HG03558 (cell line): Measurements from ENCODE around the gene ACTL8.

Experiments
- ATAC-seq: cut with Tn5 transposase; IDR thresholded peaks from one replicate; pipeline ENCODE4 v1.9.1; 2021; ENCODE audit warnings: moderate number of reproducible peaks; ENCODE audit not compliant: unreplicated experiment; ENCODE audit errors: extremely low read depth

The ACTL8 gene

GRCh38 chr1:17798011-17798410, 42.9 kb downstream of the ACTL8 start:
- no peak for ATAC-seq

- ATAC-seq = no peak
These were observed 43.8 kb downstream of the ACTL8 start for GRCh38 chr1:17798799-17799382.

- no peak for ATAC-seq
These were observed 44.5 kb downstream of the ACTL8 start for GRCh38 chr1:17799642-17800041.

GRCh38 chr1:17802164-17802563, 47.0 kb downstream of the ACTL8 start:
- no peak for ATAC-seq

- ATAC-seq = no peak
These were observed 47.8 kb downstream of the ACTL8 start for GRCh38 chr1:17802945-17803344.

- ATAC-seq = no peak
These were observed 50.9 kb downstream of the ACTL8 start for GRCh38 chr1:17805869-17806684.

- ATAC-seq = no peak
These were observed 53.7 kb downstream of the ACTL8 start for GRCh38 chr1:17808816-17809215.

- no peak for ATAC-seq
These were observed 55.5 kb downstream of the ACTL8 start for GRCh38 chr1:17810668-17811067.

GRCh38 chr1:17816511-17816910, 61.4 kb downstream of the ACTL8 start:
- no peak for ATAC-seq

GRCh38 chr1:17819129-17819802, 64.1 kb downstream of the ACTL8 start:
- ATAC-seq = no peak

- ATAC-seq = no peak
These were observed 65.1 kb downstream of the ACTL8 start for GRCh38 chr1:17820198-17820597.

- no peak for ATAC-seq
These were observed 67.8 kb downstream of the ACTL8 start for GRCh38 chr1:17822741-17823426.

- no peak for ATAC-seq
These were observed 70.4 kb downstream of the ACTL8 start for GRCh38 chr1:17825273-17826164.

GRCh38 chr1:17826165-17826488, 71.0 kb downstream of the ACTL8 start:
- no peak for ATAC-seq

- ATAC-seq = no peak
These were observed 73.9 kb downstream of the ACTL8 start for GRCh38 chr1:17828991-17829390.

GRCh38 chr1:17829579-17829978, 74.4 kb downstream of the ACTL8 start:
- ATAC-seq = no peak

GRCh38 chr1:17831597-17831996, 76.5 kb downstream of the ACTL8 start:
- ATAC-seq = no peak

- ATAC-seq = no peak
These were observed 78.7 kb downstream of the ACTL8 start for GRCh38 chr1:17833661-17834501.

- no peak for ATAC-seq
These were observed 79.5 kb downstream of the ACTL8 start for GRCh38 chr1:17834561-17835100.
